OCI-LY3 (cell line): ENCODE measurements around the gene NLN.

ENCODE experiments used
- EZH2phosphoT487 ChIP-seq: fragments of 200-600 bp; shearing (Covaris generic); IDR thresholded peaks from 2 replicates; pipeline ENCODE4 v1.6.1; 2018; ENCODE audit warnings: antibody characterized with exemption, mixed run types, low read depth
- TF ChIP-seq, protein P1 (sequence below): fragments of 200-600, 300-600 bp; sonication (generic); IDR thresholded peaks from 2 replicates; pipeline ENCODE4 v1.5.1; 2014; ENCODE audit warnings: antibody characterized with exemption, low read length, low read depth

DNA sequence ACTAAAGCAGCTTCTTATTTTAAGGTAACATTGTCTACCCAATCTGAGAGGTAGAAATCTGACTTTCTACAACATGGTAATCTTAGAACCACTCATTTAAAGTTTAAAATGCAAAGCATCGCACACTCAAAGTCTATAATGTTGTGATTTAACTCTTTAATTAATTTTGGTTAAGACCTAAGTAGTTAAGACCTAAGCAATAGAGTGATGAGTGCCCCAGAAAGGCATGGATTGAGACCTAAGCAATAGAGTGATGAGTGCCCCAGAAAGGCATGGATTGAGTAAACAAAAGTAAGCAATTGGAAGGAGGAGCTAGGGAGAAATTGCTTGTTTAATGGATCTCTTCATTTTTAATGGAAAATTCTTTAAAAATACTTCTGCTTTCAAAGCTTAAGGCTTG is 86.8 kb downstream of the NLN start:
- TF ChIP-seq, protein P1, sequence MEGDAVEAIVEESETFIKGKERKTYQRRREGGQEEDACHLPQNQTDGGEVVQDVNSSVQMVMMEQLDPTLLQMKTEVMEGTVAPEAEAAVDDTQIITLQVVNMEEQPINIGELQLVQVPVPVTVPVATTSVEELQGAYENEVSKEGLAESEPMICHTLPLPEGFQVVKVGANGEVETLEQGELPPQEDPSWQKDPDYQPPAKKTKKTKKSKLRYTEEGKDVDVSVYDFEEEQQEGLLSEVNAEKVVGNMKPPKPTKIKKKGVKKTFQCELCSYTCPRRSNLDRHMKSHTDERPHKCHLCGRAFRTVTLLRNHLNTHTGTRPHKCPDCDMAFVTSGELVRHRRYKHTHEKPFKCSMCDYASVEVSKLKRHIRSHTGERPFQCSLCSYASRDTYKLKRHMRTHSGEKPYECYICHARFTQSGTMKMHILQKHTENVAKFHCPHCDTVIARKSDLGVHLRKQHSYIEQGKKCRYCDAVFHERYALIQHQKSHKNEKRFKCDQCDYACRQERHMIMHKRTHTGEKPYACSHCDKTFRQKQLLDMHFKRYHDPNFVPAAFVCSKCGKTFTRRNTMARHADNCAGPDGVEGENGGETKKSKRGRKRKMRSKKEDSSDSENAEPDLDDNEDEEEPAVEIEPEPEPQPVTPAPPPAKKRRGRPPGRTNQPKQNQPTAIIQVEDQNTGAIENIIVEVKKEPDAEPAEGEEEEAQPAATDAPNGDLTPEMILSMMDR, result no peak
- TF ChIP-seq EZH2phosphoT487, result no peak
